ENCODE measurements around the gene KCNQ4. TPM values are rescaled to one million over a fixed set of nuclear protein-coding genes. Genes with fewer than 3 reads are reported as not detected.
A peak's percentile ranks its signal among the peaks of the same experiment; 100 is the strongest.

Gene KCNQ4
- total RNA-seq, 1 donor from 2014 or later: 1.5 TPM

DNA sequence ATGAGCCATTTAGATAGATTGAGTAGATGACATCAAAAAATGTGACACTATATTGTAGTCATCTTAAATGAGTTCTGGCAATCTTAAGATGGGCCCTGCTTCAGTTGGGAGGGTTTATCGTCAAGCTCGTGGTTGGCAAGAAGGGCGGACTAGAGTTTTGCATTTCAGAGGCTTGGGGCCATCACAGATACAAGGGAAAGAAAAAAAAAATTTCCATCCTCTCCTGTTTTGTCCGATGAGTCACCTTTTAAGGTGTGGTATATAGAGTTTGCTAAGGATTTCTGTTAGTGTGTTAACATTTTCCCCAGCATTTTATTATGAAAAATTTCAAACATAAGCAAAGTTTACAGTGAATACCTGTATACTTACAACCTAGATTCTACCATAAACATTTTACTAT, 31.8 kb upstream of the KCNQ4 start:
- H3K36me3 ChIP-seq: peaks cover 93% of the 10 kb centered on the region
- intact Hi-C loops (cut with micrococcal nuclease): no loop called here
- DNase-seq: no peak
- no peaks in the 10 kb centered on the region for H3K27me3 ChIP-seq (ENCODE audit: low read depth)
- H3K4me3 ChIP-seq: no peak overlapping the region
- no peak overlapping the region for H3K27ac ChIP-seq (replicated peaks)
- H3K4me1 ChIP-seq: peaks cover 44% of the 10 kb centered on the region
- TF ChIP-seq, protein P1, sequence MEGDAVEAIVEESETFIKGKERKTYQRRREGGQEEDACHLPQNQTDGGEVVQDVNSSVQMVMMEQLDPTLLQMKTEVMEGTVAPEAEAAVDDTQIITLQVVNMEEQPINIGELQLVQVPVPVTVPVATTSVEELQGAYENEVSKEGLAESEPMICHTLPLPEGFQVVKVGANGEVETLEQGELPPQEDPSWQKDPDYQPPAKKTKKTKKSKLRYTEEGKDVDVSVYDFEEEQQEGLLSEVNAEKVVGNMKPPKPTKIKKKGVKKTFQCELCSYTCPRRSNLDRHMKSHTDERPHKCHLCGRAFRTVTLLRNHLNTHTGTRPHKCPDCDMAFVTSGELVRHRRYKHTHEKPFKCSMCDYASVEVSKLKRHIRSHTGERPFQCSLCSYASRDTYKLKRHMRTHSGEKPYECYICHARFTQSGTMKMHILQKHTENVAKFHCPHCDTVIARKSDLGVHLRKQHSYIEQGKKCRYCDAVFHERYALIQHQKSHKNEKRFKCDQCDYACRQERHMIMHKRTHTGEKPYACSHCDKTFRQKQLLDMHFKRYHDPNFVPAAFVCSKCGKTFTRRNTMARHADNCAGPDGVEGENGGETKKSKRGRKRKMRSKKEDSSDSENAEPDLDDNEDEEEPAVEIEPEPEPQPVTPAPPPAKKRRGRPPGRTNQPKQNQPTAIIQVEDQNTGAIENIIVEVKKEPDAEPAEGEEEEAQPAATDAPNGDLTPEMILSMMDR (IDR thresholded peaks at IDR 0.05; ENCODE audit: borderline replicate concordance): no peak
- no peaks in the 10 kb centered on the region for H3K9me3 ChIP-seq (replicated peaks)

DNA sequence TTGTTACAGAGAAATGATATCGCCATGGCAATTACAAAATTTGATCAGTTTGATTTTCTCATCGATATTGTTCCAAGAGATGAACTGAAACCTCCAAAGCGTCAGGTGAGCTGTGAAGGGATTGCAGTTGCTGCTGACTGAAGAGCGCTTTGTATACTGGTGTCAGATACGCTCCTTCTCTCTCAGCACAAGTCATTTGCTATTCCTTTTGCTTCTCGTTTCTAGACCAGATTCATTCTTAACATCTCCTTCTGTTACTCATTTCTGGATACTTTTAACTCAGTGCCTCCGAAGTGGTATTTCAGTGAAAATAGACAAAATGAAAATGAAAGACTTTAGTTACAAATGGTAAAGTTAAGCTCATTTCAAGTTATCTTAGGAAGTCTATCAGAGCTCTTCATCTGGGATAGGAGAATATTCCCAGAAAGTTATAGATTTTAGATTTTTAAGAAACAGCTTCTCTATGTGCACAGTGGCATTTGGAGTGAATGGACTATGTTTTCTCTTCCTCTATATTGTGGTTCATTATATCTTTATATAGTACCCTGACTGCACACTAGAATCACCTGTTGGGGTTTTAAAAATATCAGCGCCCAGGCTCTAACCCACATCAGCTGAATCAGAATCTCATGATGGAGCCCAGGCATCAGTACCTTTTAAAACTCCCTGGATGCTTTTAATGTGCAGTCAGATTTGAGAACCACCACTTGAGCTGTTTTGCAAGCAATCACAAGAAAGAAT, 30.3 kb upstream of the KCNQ4 start:
- Histone ChIP-seq H3K4me3 (no peak overlapping the region), H3K36me3 (peaks cover 100% of the 10 kb centered on the region), H3K27ac (replicated peaks) (no peak overlapping the region), H3K4me1 (peaks cover 56% of the 10 kb centered on the region), H3K9me3 (replicated peaks) (no peaks in the 10 kb centered on the region), H3K27me3 (ENCODE audit: low read depth) (no peaks in the 10 kb centered on the region)
- intact Hi-C loops (cut with micrococcal nuclease): no loop called here
- no peak for DNase-seq
- TF ChIP-seq, protein P1 (IDR thresholded peaks at IDR 0.05; ENCODE audit: borderline replicate concordance): no peak

DNA sequence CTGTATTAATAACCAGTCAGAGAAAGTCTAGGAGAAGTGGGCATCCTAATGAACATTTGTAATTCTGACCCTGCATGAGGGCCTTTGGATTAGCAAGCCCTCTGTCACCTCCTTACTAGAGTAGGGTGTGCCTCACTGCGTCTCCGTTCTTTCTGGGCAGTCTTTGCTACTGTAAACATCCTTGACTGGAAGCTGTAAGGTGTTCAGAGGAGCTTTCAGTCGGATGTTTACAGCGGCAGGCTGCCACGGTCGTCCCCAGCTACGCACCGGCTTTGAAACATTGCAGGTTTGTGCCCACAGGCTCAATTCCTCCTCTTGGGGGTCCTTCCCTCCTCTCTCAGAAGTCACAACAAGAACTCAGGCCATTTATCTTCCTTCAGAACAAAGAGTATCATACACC, 29.4 kb upstream of the KCNQ4 start:
- TF ChIP-seq, protein P1 (IDR thresholded peaks at IDR 0.05; ENCODE audit: borderline replicate concordance): no peak
- Histone ChIP-seq H3K27me3 (ENCODE audit: low read depth) (no peaks in the 10 kb centered on the region), H3K9me3 (replicated peaks) (no peaks in the 10 kb centered on the region), H3K4me1 (peaks cover 51% of the 10 kb centered on the region), H3K4me3 (no peak overlapping the region), H3K36me3 (peaks cover 100% of the 10 kb centered on the region), H3K27ac (replicated peaks) (no peak overlapping the region)
- intact Hi-C loops (cut with micrococcal nuclease): no loop called here
- no peak for DNase-seq

DNA sequence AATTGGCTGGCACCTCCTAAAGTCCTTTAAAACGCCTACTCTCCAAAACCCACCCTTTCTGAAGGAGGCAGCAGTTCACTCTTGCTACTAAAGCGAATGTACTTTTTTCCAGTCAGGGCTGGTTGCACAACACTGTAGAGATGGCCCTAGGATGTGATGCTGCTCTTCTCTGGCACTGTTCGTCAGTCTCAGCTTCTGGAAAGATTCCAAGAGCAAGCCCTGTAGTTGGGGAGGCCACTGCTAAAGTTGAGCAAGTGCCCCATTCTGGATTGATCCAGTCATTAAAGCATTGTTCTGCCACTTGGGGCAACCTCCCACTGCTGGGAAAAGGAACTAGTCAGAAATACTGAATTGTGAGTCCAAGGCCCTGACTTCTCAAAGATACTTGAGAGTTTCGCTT, 28.5 kb upstream of the KCNQ4 start:
- Histone ChIP-seq H3K9me3 (replicated peaks) (no peaks in the 10 kb centered on the region), H3K36me3 (peaks cover 100% of the 10 kb centered on the region), H3K4me3 (no peak overlapping the region), H3K27ac (replicated peaks) (peak overlapping the region; percentile 10), H3K4me1 (peaks cover 51% of the 10 kb centered on the region), H3K27me3 (ENCODE audit: low read depth) (no peaks in the 10 kb centered on the region)
- intact Hi-C loops (cut with micrococcal nuclease): no loop called here
- DNase-seq: no peak
- TF ChIP-seq, protein P1 (IDR thresholded peaks at IDR 0.05; ENCODE audit: borderline replicate concordance): no peak

DNA sequence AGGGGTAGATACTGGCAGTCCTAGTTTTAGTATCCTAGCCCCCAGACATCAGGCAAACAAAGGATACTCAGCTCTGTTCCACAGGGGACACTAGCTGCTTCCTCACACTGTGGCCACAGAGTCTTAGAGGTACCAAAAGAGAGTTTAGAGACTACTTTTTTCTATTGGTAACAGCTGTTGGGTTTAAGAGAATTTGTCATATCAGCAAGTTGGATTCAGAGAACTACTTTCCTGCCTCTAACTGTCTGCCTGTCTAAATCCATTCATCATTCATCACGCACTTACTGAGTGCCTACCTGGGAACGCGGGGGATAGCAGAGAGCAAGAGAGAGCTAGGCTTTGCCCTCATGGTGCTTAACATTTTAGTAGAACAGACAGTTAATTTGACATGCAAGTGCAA, 27.1 kb upstream of the KCNQ4 start:
- DNase-seq: no peak
- TF ChIP-seq, protein P1 (IDR thresholded peaks at IDR 0.05; ENCODE audit: borderline replicate concordance): no peak
- Histone ChIP-seq H3K27me3 (ENCODE audit: low read depth) (no peaks in the 10 kb centered on the region), H3K4me3 (no peak overlapping the region), H3K4me1 (peaks cover 63% of the 10 kb centered on the region), H3K27ac (replicated peaks) (no peak overlapping the region), H3K9me3 (replicated peaks) (no peaks in the 10 kb centered on the region), H3K36me3 (peaks cover 100% of the 10 kb centered on the region)
- intact Hi-C loops (cut with micrococcal nuclease): no loop called here
